Smooth muscle cell (in vitro differentiated cells): ENCODE measurements around the gene D2HGDH. TPM values are rescaled to one million over a fixed set of nuclear protein-coding genes. Genes with fewer than 3 reads are reported as not detected.
"Not testable (repeated sequence)": the region's sequence is repeated elsewhere in the genome, so short reads cannot be mapped to it uniquely, and the experiment has no call there.

ENCODE experiments used
- DNase-seq: peaks from one replicate; lab custom pipeline; 2025; ENCODE audit not compliant: unreplicated experiment; lab: John Stamatoyannopoulos, UW
- H2AFZ ChIP-seq: fragments of 200-600 bp; sonication (generic); 2 replicates; pipeline ENCODE4 v1.6.0; 2016; ENCODE audit warnings: antibody characterized with exemption, low read depth, mild to moderate bottlenecking
- H3F3A ChIP-seq: fragments of 200-600 bp; sonication (generic); 2 replicates; pipeline ENCODE4 v1.6.0; 2017; ENCODE audit warnings: antibody characterized with exemption, low read depth
- H3K27ac ChIP-seq: fragments of 200-600 bp; sonication (generic); 2 replicates; pipeline ENCODE4 v1.5.1; 2016; ENCODE audit warnings: low read depth, mild to moderate bottlenecking
- H3K27me3 ChIP-seq: fragments of 200-600 bp; sonication (generic); 2 replicates; pipeline ENCODE4 v1.6.1; 2016; ENCODE audit warnings: low read depth, mild to moderate bottlenecking
- H3K36me3 ChIP-seq: fragments of 200-600 bp; sonication (generic); 2 replicates; pipeline ENCODE4 v1.5.1; 2016; ENCODE audit warnings: low read depth
- H3K4me1 ChIP-seq: fragments of 200-600 bp; sonication (generic); 2 replicates; pipeline ENCODE4 v1.5.1; 2016; ENCODE audit warnings: low read depth
- H3K4me2 ChIP-seq: fragments of 200-600 bp; sonication (generic); 2 replicates; pipeline ENCODE4 v1.6.0; 2016; ENCODE audit warnings: mild to moderate bottlenecking
- H3K4me3 ChIP-seq: fragments of 200-600 bp; sonication (generic); 2 replicates; pipeline ENCODE4 v1.5.1; 2016; ENCODE audit warnings: mild to moderate bottlenecking
- H3K79me2 ChIP-seq: fragments of 200-600 bp; sonication (generic); 2 replicates; pipeline ENCODE4 v1.6.0; 2016; ENCODE audit warnings: low read depth, mild to moderate bottlenecking
- H3K9ac ChIP-seq: fragments of 200-600 bp; sonication (generic); 2 replicates; pipeline ENCODE4 v1.6.0; 2016; ENCODE audit warnings: low read depth
- H3K9me3 ChIP-seq: fragments of 200-600 bp; sonication (generic); replicated peaks from 2 replicates; pipeline ENCODE4 v1.5.1; 2016; ENCODE audit warnings: low read depth
- H4K20me1 ChIP-seq: fragments of 200-600 bp; sonication (generic); 2 replicates; pipeline ENCODE4 v1.6.0; 2016; ENCODE audit warnings: low read depth
- CTCF ChIP-seq: fragments of 200-600 bp; sonication (generic); IDR thresholded peaks from 2 replicates; pipeline ENCODE4 v1.5.1; 2017; ENCODE audit warnings: borderline replicate concordance, mild to moderate bottlenecking, antibody characterized with exemption; ENCODE audit not compliant: insufficient read depth, poor library complexity, severe bottlenecking
- WGBS: methylation state at CpG from one replicate; pipeline ENCODE4 v1.1.7; 2016; ENCODE audit warnings: low lambda C conversion rate; 5-methylcytosine and 5-hydroxymethylcytosine counted together
- polyA plus RNA-seq: library from polyadenylated mRNA; unstranded; fragments of >200 nt; fragmentation: Nextera tagmentation; extraction: Ambion mirVana; gene quantifications from 2 replicates; pipeline ENCODE4 v1.2.1, GENCODE V29; 2016
- total RNA-seq: library from RNA; depleted of rRNA; stranded (reverse); fragments of >200 nt; gene quantifications from 2 replicates; pipeline ENCODE4 v1.2.3, GENCODE V29; 2014

The D2HGDH gene
- total and polyA plus RNA-seq, 2 experiments from 2014 or later, result 3.7 to 20.7 TPM

- Histone ChIP-seq H3F3A (no peaks in the 10 kb centered on the region), H3K36me3 (no peaks in the 10 kb centered on the region), H3K9me3 (no peaks in the 10 kb centered on the region), H3K27ac (no peak overlapping the region), H4K20me1 (no peaks in the 10 kb centered on the region), H3K9ac (no peak overlapping the region), H3K79me2 (no peaks in the 10 kb centered on the region), H3K4me3 (no peak overlapping the region), H2AFZ (no peak overlapping the region), H3K4me1 (no peaks in the 10 kb centered on the region), H3K4me2 (no peak overlapping the region), H3K27me3 (no peaks in the 10 kb centered on the region)
- no peak for DNase-seq
- WGBS, result 92% methylated on average over 4 of the region's 4 CpGs
- TF ChIP-seq CTCF, result no peak
Measured at GRCh38 chr2:241788135-241788534, 53.7 kb downstream of the D2HGDH start.

GRCh38 chr2:241788572-241788971 lies 54.1 kb downstream of the D2HGDH start:
- no peak for TF ChIP-seq CTCF
- Histone ChIP-seq H3K27me3 (no peaks in the 10 kb centered on the region), H3K9me3 (no peaks in the 10 kb centered on the region), H3K4me1 (no peaks in the 10 kb centered on the region), H3K9ac (no peak overlapping the region), H3K27ac (no peak overlapping the region), H3K4me2 (no peak overlapping the region), H3F3A (no peaks in the 10 kb centered on the region), H3K79me2 (no peaks in the 10 kb centered on the region), H3K4me3 (no peak overlapping the region), H2AFZ (no peak overlapping the region), H3K36me3 (no peaks in the 10 kb centered on the region), H4K20me1 (no peaks in the 10 kb centered on the region)
- 66% methylated on average over 3 of the region's 3 CpGs for WGBS
- DNase-seq, result no peak

- H3K27me3 ChIP-seq, H3K36me3 ChIP-seq, H3F3A ChIP-seq, DNase-seq, H3K9ac ChIP-seq, H3K4me2 ChIP-seq, H3K79me2 ChIP-seq, H3K4me3 ChIP-seq, H3K4me1 ChIP-seq, H3K27ac ChIP-seq, H4K20me1 ChIP-seq, H3K9me3 ChIP-seq, H2AFZ ChIP-seq: not testable (repeated sequence)
- WGBS, result 75% methylated on average over 3 of the region's 3 CpGs
Measured at GRCh38 chr2:241791385-241791784, 57.0 kb downstream of the D2HGDH start.

- no peak overlapping the region for H2AFZ ChIP-seq
- 93% methylated on average over 5 of the region's 5 CpGs for WGBS
- no peaks in the 10 kb centered on the region for H3K79me2 ChIP-seq
- H3K4me1 ChIP-seq, result no peaks in the 10 kb centered on the region
- H3K27ac ChIP-seq, result no peak overlapping the region
- no peak for TF ChIP-seq CTCF
- no peaks in the 10 kb centered on the region for H3K36me3 ChIP-seq
- H3F3A ChIP-seq, result no peaks in the 10 kb centered on the region
- no peak overlapping the region for H3K9ac ChIP-seq
- H3K27me3 ChIP-seq, result no peaks in the 10 kb centered on the region
- no peaks in the 10 kb centered on the region for H3K9me3 ChIP-seq
- H3K4me3 ChIP-seq, result no peak overlapping the region
- H3K4me2 ChIP-seq, result no peak overlapping the region
- DNase-seq, result no peak
- no peaks in the 10 kb centered on the region for H4K20me1 ChIP-seq
Measured at GRCh38 chr2:241793385-241793784, 59.0 kb downstream of the D2HGDH start.
